Measurements from ENCODE around the gene GFRA4. TPM values are rescaled to one million over a fixed set of nuclear protein-coding genes. Genes with fewer than 3 reads are reported as not detected.

The GFRA4 gene
- not detected for total RNA-seq

- intact Hi-C loops (cut with DNase I): no loop called here
Observed at GRCh38 chr20:3663031-3663701, at the start of gene GFRA4. Gene GFRA4, minus strand, starts transcription at chr20:3663399. Its CDS starts 0 bp downstream, at chr20:3663399.

GRCh38 chr20:3712279-3712873 lies 49.2 kb upstream of the GFRA4 start, which contains the start of gene SIGLEC1:
Gene SIGLEC1, minus strand, starts transcription at chr20:3712600. Its CDS starts 5,472 bp downstream, at chr20:3707128.
- Histone ChIP-seq H3K9me3 (no peaks in the 10 kb centered on the region), H3K27me3 (no peaks in the 10 kb centered on the region), H3K9ac (ENCODE audit: low read depth in 2 of 2, low read length in 2 of 2) (no peak within 1 kb of the TSS), H3K4me1 (no peaks in the 10 kb centered on the region), H3K27ac (no peak within 1 kb of the TSS), H3K4me3 (no peak within 1 kb of the TSS), H3K36me3 (no peaks in the 10 kb centered on the region)
- no peak for TF ChIP-seq CTCF (IDR thresholded peaks at IDR 0.05)
- peak; percentile 43 for DNase-seq
- intact Hi-C loops (cut with DNase I): no loop called here

More at GRCh38 chr20:3663031-3663701, at the start of gene GFRA4:
- H3K36me3 ChIP-seq: no peaks in the 10 kb centered on the region
- TF ChIP-seq CTCF (IDR thresholded peaks at IDR 0.05): no peak
- H3K9me3 ChIP-seq: no peaks in the 10 kb centered on the region
- no peaks in the 10 kb centered on the region for H3K4me1 ChIP-seq
- H3K27me3 ChIP-seq: peaks cover 27% of the 10 kb centered on the region
- H3K27ac ChIP-seq: no peak within 1 kb of the TSS
- no peak for DNase-seq
- H3K9ac ChIP-seq (ENCODE audit: low read depth in 2 of 2, low read length in 2 of 2): no peak within 1 kb of the TSS
- no peak within 1 kb of the TSS for H3K4me3 ChIP-seq

- Histone ChIP-seq H3K4me1 (no peaks in the 10 kb centered on the region), H3K27ac (no peak overlapping the region), H3K9me3 (no peaks in the 10 kb centered on the region), H3K9ac (ENCODE audit: low read depth in 2 of 2, low read length in 2 of 2) (no peak overlapping the region), H3K4me3 (no peak overlapping the region), H3K27me3 (no peaks in the 10 kb centered on the region), H3K36me3 (no peaks in the 10 kb centered on the region)
- no peak for TF ChIP-seq CTCF (IDR thresholded peaks at IDR 0.05)
- no peak for DNase-seq
- intact Hi-C loops (cut with DNase I): loop anchor here (1.0 kb wide), 1 partner anchor 35 kb away; no protein-coding TSS in a partner anchor
Observed at GRCh38 chr20:3711484-3711941, 48.3 kb upstream of the GFRA4 start.

GRCh38 chr20:3710703-3711483 lies 47.7 kb upstream of the GFRA4 start:
- H3K4me1 ChIP-seq: no peaks in the 10 kb centered on the region
- H3K9me3 ChIP-seq: no peaks in the 10 kb centered on the region
- H3K4me3 ChIP-seq: no peak overlapping the region
- no peak overlapping the region for H3K27ac ChIP-seq
- no peaks in the 10 kb centered on the region for H3K27me3 ChIP-seq
- no peak overlapping the region for H3K9ac ChIP-seq (ENCODE audit: low read depth in 2 of 2, low read length in 2 of 2)
- peak; percentile 95 for TF ChIP-seq CTCF (IDR thresholded peaks at IDR 0.05)
- DNase-seq: peak; percentile 75
- H3K36me3 ChIP-seq: no peaks in the 10 kb centered on the region
- intact Hi-C loops (cut with DNase I): loop anchor here (1.0 kb wide), 1 partner anchor 35 kb away; no protein-coding TSS in a partner anchor

- Histone ChIP-seq H3K9ac (ENCODE audit: low read depth in 2 of 2, low read length in 2 of 2) (no peak overlapping the region), H3K27ac (no peak overlapping the region), H3K36me3 (no peaks in the 10 kb centered on the region), H3K9me3 (no peaks in the 10 kb centered on the region), H3K4me3 (no peak overlapping the region), H3K27me3 (no peaks in the 10 kb centered on the region), H3K4me1 (no peaks in the 10 kb centered on the region)
- DNase-seq: no peak
- TF ChIP-seq CTCF (IDR thresholded peaks at IDR 0.05): no peak
- intact Hi-C loops (cut with DNase I): no loop called here
Observed at GRCh38 chr20:3710011-3710466, 46.8 kb upstream of the GFRA4 start.
